Endothelial cell of umbilical vein (primary cell): ENCODE data around the gene SYNDIG1.

Experiments
- EZH2 ChIP-seq: IDR thresholded peaks from 2 replicates; pipeline ENCODE4 v1.6.1; 2012; ENCODE audit warnings: borderline replicate concordance, low read depth, mild to moderate bottlenecking, moderate library complexity, low read length, inconsistent platforms; ENCODE audit not compliant: severe bottlenecking
- JUN ChIP-seq: IDR thresholded peaks from 2 replicates; pipeline ENCODE4 v1.6.1; 2011; ENCODE audit warnings: borderline replicate concordance, low read depth; ENCODE audit not compliant: insufficient read length, insufficient read depth
- POLR2A ChIP-seq: IDR thresholded peaks from 2 replicates; pipeline ENCODE4 v1.6.1; 2012; ENCODE audit warnings: low read depth, mild to moderate bottlenecking, control low read depth, low read length
- POLR2AphosphoS5 ChIP-seq: IDR thresholded peaks from 2 replicates; pipeline ENCODE4 v1.6.1; 2012; ENCODE audit warnings: low read depth, mild to moderate bottlenecking, control low read depth, low read length, moderate library complexity; ENCODE audit not compliant: insufficient read depth
- TF ChIP-seq, protein P1 (sequence below), 2 donors: IDR thresholded peaks; 1 replicate in 1 of 2; 2 replicates in 1 of 2; pipeline ENCODE4 v1.5.1; 2011; ENCODE audit warnings: low read length in 2 of 2, mild to moderate bottlenecking in 2 of 2, moderate library complexity in 2 of 2, control low read depth in 1 of 2, inconsistent platforms in 1 of 2, low read depth in 1 of 2; ENCODE audit not compliant: insufficient read depth in 1 of 2; ENCODE audit errors: extremely low read depth in 1 of 2
- TF ChIP-seq, protein P2 (sequence below): IDR thresholded peaks from 2 replicates; pipeline ENCODE4 v1.6.1; 2011; ENCODE audit not compliant: insufficient read depth, insufficient read length

DNA sequence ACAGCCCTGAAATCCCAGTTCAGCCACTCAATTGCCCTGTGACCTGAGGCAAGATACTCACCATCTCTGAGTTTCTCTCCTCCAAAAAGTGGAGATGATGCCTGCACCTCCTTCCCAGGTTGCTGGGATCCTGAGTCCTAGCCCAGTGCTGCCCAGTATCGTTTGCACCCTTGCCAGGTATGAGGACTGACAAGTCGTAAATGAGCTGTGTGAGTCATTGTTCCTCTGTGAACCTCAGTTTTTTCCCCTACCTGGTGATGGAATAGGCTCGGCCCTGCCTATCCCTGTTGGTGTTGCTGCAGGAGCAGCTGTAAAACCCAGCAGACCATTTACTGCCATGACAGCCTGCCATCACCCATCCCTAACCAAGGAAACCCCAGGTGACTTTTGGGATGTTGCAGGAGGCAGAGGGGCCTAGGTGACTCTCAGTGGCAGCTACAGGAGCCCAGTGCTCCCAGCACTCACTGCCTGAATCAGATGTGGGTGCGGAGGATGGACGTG, 229.3 kb downstream of the SYNDIG1 start:
- TF ChIP-seq, protein P1, sequence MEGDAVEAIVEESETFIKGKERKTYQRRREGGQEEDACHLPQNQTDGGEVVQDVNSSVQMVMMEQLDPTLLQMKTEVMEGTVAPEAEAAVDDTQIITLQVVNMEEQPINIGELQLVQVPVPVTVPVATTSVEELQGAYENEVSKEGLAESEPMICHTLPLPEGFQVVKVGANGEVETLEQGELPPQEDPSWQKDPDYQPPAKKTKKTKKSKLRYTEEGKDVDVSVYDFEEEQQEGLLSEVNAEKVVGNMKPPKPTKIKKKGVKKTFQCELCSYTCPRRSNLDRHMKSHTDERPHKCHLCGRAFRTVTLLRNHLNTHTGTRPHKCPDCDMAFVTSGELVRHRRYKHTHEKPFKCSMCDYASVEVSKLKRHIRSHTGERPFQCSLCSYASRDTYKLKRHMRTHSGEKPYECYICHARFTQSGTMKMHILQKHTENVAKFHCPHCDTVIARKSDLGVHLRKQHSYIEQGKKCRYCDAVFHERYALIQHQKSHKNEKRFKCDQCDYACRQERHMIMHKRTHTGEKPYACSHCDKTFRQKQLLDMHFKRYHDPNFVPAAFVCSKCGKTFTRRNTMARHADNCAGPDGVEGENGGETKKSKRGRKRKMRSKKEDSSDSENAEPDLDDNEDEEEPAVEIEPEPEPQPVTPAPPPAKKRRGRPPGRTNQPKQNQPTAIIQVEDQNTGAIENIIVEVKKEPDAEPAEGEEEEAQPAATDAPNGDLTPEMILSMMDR (IDR thresholded peaks at IDR 0.05; ENCODE audit: extremely low read depth in 1 of 2, insufficient read depth in 1 of 2, low read depth in 1 of 2, low read length in 2 of 2) = no peak
- TF ChIP-seq JUN = no peak
- no peak for TF ChIP-seq EZH2
- no peak for TF ChIP-seq POLR2A
- TF ChIP-seq, protein P2, sequence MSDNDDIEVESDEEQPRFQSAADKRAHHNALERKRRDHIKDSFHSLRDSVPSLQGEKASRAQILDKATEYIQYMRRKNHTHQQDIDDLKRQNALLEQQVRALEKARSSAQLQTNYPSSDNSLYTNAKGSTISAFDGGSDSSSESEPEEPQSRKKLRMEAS = no peak
- TF ChIP-seq POLR2AphosphoS5 = no peak
